Naive thymus-derived CD4-positive, alpha-beta T cell (primary cell): ENCODE data around the gene FUT2. TPM values are rescaled to one million over a fixed set of nuclear protein-coding genes. Genes with fewer than 3 reads are reported as not detected.

Experiments used
- ATAC-seq: fragments of 150-1000 bp; cut with Tn5 transposase; 2 replicates; pipeline ENCODE4 v1.10.0; 2021; ENCODE audit warnings: mild to moderate bottlenecking, moderate library complexity
- CTCF ChIA-PET: fragments of 350-600 bp; sonication (Branson Sonifier 250); formaldehyde crosslinking; loops from one replicate; lab custom pipeline; 2021; ENCODE audit warnings: antibody characterized with exemption; lab: Charles Lee
- POLR2A ChIA-PET: fragments of 350-600 bp; sonication (Branson Sonifier 250); formaldehyde crosslinking; loops from one replicate; lab custom pipeline; 2021; ENCODE audit warnings: antibody characterized with exemption, inconsistent platforms; lab: Charles Lee
- DNase-seq, 9 donors: peaks; one replicate each; pipeline versions ENCODE4 v3.0.0 to v3.0.0-alpha.2; 2020 to 2022; ENCODE audit warnings: mixed read lengths in 1 of 9
- H3K27ac ChIP-seq: one replicate; pipeline ENCODE4 v1.7.0; 2013; ENCODE audit warnings: mild to moderate bottlenecking, low read depth, low read length, moderate library complexity
- H3K27me3 ChIP-seq, 2 donors: one replicate each; pipeline ENCODE4 v1.7.0; 2013; ENCODE audit warnings: low read length in 2 of 2, mild to moderate bottlenecking in 2 of 2, moderate library complexity in 2 of 2; ENCODE audit not compliant: control insufficient read depth in 2 of 2, insufficient read depth in 2 of 2
- H3K36me3 ChIP-seq, 3 experiments: 1 replicate in 2 of 3; 2 replicates in 1 of 3; pipeline ENCODE4 v1.7.0; 2013; ENCODE audit warnings: low read length in 3 of 3, mild to moderate bottlenecking in 3 of 3, moderate library complexity in 1 of 3; ENCODE audit not compliant: insufficient read depth in 3 of 3, control insufficient read depth in 2 of 3
- H3K4me1 ChIP-seq, 2 donors: one replicate each; pipeline ENCODE4 v1.7.0; 2013; ENCODE audit warnings: low read length in 2 of 2, mild to moderate bottlenecking in 2 of 2, moderate library complexity in 1 of 2; ENCODE audit not compliant: control insufficient read depth in 2 of 2, insufficient read depth in 2 of 2
- H3K4me3 ChIP-seq: 2 replicates; pipeline ENCODE4 v1.7.0; 2013; ENCODE audit warnings: mild to moderate bottlenecking, low read length
- H3K9me3 ChIP-seq, 3 experiments: 1 replicate in 2 of 3; 2 replicates in 1 of 3; pipeline ENCODE4 v1.7.0; 2013; ENCODE audit warnings: low read length in 3 of 3; ENCODE audit not compliant: control insufficient read depth in 2 of 3
- H3K27ac Mint-ChIP-seq, 9 donors: one replicate each; pipeline ENCODE4 v1.8.0; 2020 to 2022; ENCODE audit warnings: mixed read lengths in 9 of 9, mild to moderate bottlenecking in 8 of 9, moderate library complexity in 5 of 9, inconsistent platforms in 2 of 9
- H3K27me3 Mint-ChIP-seq, 5 donors: one replicate each; pipeline ENCODE4 v1.8.0; 2021 to 2022; ENCODE audit warnings: mixed read lengths in 5 of 5, mild to moderate bottlenecking in 1 of 5
- H3K36me3 Mint-ChIP-seq, 5 donors: one replicate each; pipeline ENCODE4 v1.8.0; 2020 to 2022; ENCODE audit warnings: mixed read lengths in 5 of 5, mild to moderate bottlenecking in 3 of 5, inconsistent platforms in 1 of 5
- H3K4me1 Mint-ChIP-seq, 7 donors: one replicate each; pipeline ENCODE4 v1.8.0; 2020 to 2022; ENCODE audit warnings: mixed read lengths in 7 of 7, mild to moderate bottlenecking in 3 of 7, inconsistent platforms in 1 of 7
- H3K4me3 Mint-ChIP-seq, 10 donors: one replicate each; pipeline ENCODE4 v1.8.0; 2020 to 2022; ENCODE audit warnings: mild to moderate bottlenecking in 10 of 10, mixed read lengths in 10 of 10, moderate library complexity in 6 of 10, inconsistent platforms in 2 of 10
- H3K9me3 Mint-ChIP-seq, 11 donors: one replicate each; pipeline ENCODE4 v1.8.0; 2020 to 2022; ENCODE audit warnings: mixed read lengths in 11 of 11, mild to moderate bottlenecking in 4 of 11, inconsistent platforms in 1 of 11, moderate library complexity in 1 of 11
- intact Hi-C, 2 donors: fragments of 100-400 bp; cut with micrococcal nuclease; formaldehyde crosslinking; loops; one replicate each; pipeline ENCODE4 v1.15.1; 2023
- polyA plus RNA-seq, 2 donors: library from polyadenylated mRNA; unstranded; fragments of 300-500 nt; fragmentation: Illumina TruSeq; gene quantifications; one replicate each; pipeline ENCODE4 v1.2.3, GENCODE V29; 2021
- total RNA-seq, 6 experiments: library from RNA in 5 of 6; stranded (reverse) in 5 of 6; gene quantifications; 1 replicate in 5 of 6; 2 replicates in 1 of 6; pipeline ENCODE4 v1.2.3 and lab custom pipeline; 2021 to 2026

FUT2 gene
- total and polyA plus RNA-seq, 7 experiments from 2014 or later = 0.09 to 0.78 TPM; not detected in 5

DNA sequence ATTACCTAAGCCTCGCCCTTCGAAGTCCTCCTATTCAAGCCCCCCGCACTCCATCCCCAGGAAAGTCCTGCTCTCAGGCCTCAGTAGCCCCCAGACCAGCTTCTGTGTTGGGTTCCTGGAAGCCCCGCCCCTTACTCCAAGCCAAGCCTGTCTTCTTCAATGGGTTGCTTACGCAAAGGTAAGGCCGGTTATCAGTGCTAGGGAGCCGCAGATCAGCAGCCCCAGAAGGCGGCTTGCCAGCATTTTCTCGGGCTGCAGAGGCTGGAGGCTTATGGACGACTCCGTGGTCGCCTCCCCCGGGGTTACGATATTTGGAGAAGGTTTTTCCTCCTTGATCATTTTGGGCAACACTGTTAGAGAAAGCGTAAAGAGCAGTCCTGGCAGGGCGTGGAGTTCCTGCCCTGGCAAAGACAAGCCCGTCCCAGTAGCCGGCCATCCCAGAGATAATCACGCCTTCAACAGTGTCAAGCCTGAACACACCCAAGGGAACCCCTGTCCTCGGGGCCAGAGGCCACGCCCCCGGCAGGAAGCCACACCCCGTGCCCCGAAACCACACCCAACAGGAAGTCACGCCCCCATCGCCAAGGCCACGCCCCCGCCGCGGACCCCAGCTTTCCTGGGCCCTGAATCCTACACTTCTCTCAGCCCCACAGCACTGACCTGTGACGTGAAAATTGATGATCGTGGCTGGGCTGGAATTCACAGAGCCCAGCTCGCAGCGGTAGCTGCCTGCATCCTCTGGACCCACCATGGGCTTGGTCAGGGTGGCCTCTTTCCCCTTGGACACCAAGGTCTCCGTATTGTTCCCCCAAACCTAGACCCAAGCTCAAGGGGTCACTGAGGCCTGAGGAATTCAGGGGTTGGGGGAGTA, 45.6 kb downstream of the FUT2 start:
- Histone ChIP-seq H3K36me3 (no peaks in the 10 kb centered on the region), H3K27me3 (peaks cover 0 to 2% of the 10 kb centered on the region in 2 donors), H3K4me1 (peaks cover 4 to 26% of the 10 kb centered on the region in 2 donors), H3K4me3 (no peak overlapping the region), H3K27ac (no peak overlapping the region), H3K9me3 (no peaks in the 10 kb centered on the region)
- peak in 1 of 9 donors; percentile 62 for DNase-seq
- H3K36me3 Mint-ChIP-seq = no peaks in the 10 kb centered on the region
- peak overlapping the region in 1 of 9 donors; percentile 43 for H3K27ac Mint-ChIP-seq
- intact Hi-C loops = no loop called here
- ChIA-PET POLR2A (no interaction called here), CTCF (no interaction called here)
- H3K27me3 Mint-ChIP-seq = peaks cover 5 to 25% (median 5%) of the 10 kb centered on the region in 5 donors
- H3K4me3 Mint-ChIP-seq = peak overlapping the region in 9 of 10 donors; percentile 5 to 81 (median 42)
- peaks cover 11 to 31% (median 25%) of the 10 kb centered on the region in 7 donors for H3K4me1 Mint-ChIP-seq
- H3K9me3 Mint-ChIP-seq = peaks cover 0 to 4% (median 0%) of the 10 kb centered on the region in 11 donors
- no peak for ATAC-seq

DNA sequence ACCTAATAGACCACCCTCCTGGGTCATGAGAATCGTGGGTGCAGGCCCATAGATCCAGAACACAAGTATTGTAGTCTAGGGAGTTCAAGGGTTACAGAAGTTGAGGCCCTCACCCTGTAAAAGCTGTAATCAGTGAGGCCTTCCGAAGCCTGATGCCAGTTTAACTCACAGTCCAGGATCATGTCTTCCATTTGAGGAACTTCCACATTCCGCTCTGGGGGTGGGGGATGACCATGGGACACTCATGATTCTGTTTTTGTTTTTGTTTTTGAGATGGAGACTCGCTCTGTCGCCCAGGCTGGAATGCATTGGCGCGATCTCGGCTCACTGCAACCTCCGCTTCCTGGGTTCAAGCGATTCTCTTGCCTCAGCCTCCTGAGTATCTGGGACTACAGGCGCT, 46.3 kb downstream of the FUT2 start:
- intact Hi-C loops = no loop called here

GRCh38 chr19:48745208-48745995, 49.6 kb downstream of the FUT2 start:
- Mint-ChIP-seq H3K36me3 (no peaks in the 10 kb centered on the region), H3K9me3 (peaks cover 0 to 3% (median 0%) of the 10 kb centered on the region in 11 donors), H3K4me3 (peak overlapping the region in 1 of 10 donors; percentile 33), H3K27me3 (peaks cover 6 to 16% (median 7%) of the 10 kb centered on the region in 5 donors), H3K27ac (no peak overlapping the region), H3K4me1 (peaks cover 9 to 34% (median 15%) of the 10 kb centered on the region in 7 donors)
- intact Hi-C loops = no loop called here
- peak in 8 of 9 donors; percentile 38 to 70 (median 57) for DNase-seq
- Histone ChIP-seq H3K27ac (no peak overlapping the region), H3K9me3 (no peaks in the 10 kb centered on the region), H3K4me3 (no peak overlapping the region), H3K36me3 (no peaks in the 10 kb centered on the region), H3K4me1 (peaks cover 5 to 12% of the 10 kb centered on the region in 2 donors), H3K27me3 (peaks cover 0 to 2% of the 10 kb centered on the region in 2 donors)
- ChIA-PET CTCF (interaction anchor here (0.6 kb wide), 1 partner anchor 43 kb away, joined by 3 read pairs; no protein-coding TSS in a partner anchor), POLR2A (interaction anchor here (0.8 kb wide), 1 partner anchor 55 kb away, joined by 4 read pairs; no protein-coding TSS in a partner anchor)
- ATAC-seq = peak; percentile 85

More for the DNA sequence above, 46.3 kb downstream of the FUT2 start:
- no peaks in the 10 kb centered on the region for H3K9me3 ChIP-seq
- ChIA-PET CTCF (no interaction called here), POLR2A (no interaction called here)
- no peak overlapping the region for H3K27ac Mint-ChIP-seq
- H3K27me3 Mint-ChIP-seq = peaks cover 6 to 25% (median 7%) of the 10 kb centered on the region in 5 donors
- H3K4me3 Mint-ChIP-seq = no peak overlapping the region
- H3K36me3 Mint-ChIP-seq = no peaks in the 10 kb centered on the region
- no peak for DNase-seq
- no peak overlapping the region for H3K4me3 ChIP-seq
- peaks cover 0 to 2% of the 10 kb centered on the region in 2 donors for H3K27me3 ChIP-seq
- peaks cover 9 to 26% of the 10 kb centered on the region in 2 donors for H3K4me1 ChIP-seq
- H3K36me3 ChIP-seq = no peaks in the 10 kb centered on the region
- ATAC-seq = no peak
- no peak overlapping the region for H3K27ac ChIP-seq
- peaks cover 0 to 4% (median 0%) of the 10 kb centered on the region in 11 donors for H3K9me3 Mint-ChIP-seq
- peaks cover 12 to 36% (median 26%) of the 10 kb centered on the region in 7 donors for H3K4me1 Mint-ChIP-seq

GRCh38 chr19:48746110-48746509, 50.3 kb downstream of the FUT2 start:
- no peak for DNase-seq
- intact Hi-C loops = no loop called here

GRCh38 chr19:48746738-48747575, 51.2 kb downstream of the FUT2 start, which contains the start of gene IZUMO1:
Gene IZUMO1 (minus strand): TSS chr19:48746909. CDS start chr19:48745859, 1,050 bp downstream.
- ChIA-PET CTCF (interaction anchor here (0.5 to 0.7 kb wide), 4 partner anchors 31 to 394 kb away, joined by 3 to 5 read pairs (median 3); no protein-coding TSS in a partner anchor), POLR2A (interaction anchor here (0.9 to 1.4 kb wide), 2 partner anchors 22 to 72 kb away, joined by 3 to 4 read pairs; no protein-coding TSS in a partner anchor)
- DNase-seq (peak in 8 of 9 donors; percentile 31 to 65 (median 49)), ATAC-seq (peak; percentile 85)
- Mint-ChIP-seq H3K36me3 (no peaks in the 10 kb centered on the region), H3K4me3 (peak within 1 kb of the TSS in 4 of 10 donors; percentile 16 to 55 (median 41)), H3K9me3 (peaks cover 0 to 3% (median 0%) of the 10 kb centered on the region in 11 donors), H3K27ac (peak within 1 kb of the TSS in 3 of 9 donors; percentile 51 to 61 (median 53)), H3K4me1 (peaks cover 5 to 33% (median 11%) of the 10 kb centered on the region in 7 donors), H3K27me3 (peaks cover 6 to 19% (median 12%) of the 10 kb centered on the region in 5 donors)
- Histone ChIP-seq H3K27ac (no peak within 1 kb of the TSS), H3K4me3 (no peak within 1 kb of the TSS), H3K36me3 (no peaks in the 10 kb centered on the region), H3K27me3 (peaks cover 0 to 2% of the 10 kb centered on the region in 2 donors), H3K9me3 (no peaks in the 10 kb centered on the region), H3K4me1 (peaks cover under 1 to 5% of the 10 kb centered on the region in 2 donors)
- intact Hi-C loops = no loop called here

More at GRCh38 chr19:48746110-48746509, 50.3 kb downstream of the FUT2 start:
- CTCF ChIA-PET = interaction anchor here (0.5 kb wide), 1 partner anchor 395 kb away, joined by 3 read pairs; no protein-coding TSS in a partner anchor
- peaks cover 0 to 2% of the 10 kb centered on the region in 2 donors for H3K27me3 ChIP-seq
- no peaks in the 10 kb centered on the region for H3K9me3 ChIP-seq
- Mint-ChIP-seq H3K4me3 (peak overlapping the region in 2 of 10 donors; percentile 2 to 27), H3K27me3 (peaks cover 6 to 15% (median 8%) of the 10 kb centered on the region in 5 donors), H3K4me1 (peaks cover 9 to 32% (median 12%) of the 10 kb centered on the region in 7 donors), H3K27ac (peak overlapping the region in 2 of 9 donors; percentile 53 to 61), H3K9me3 (peaks cover 0 to 3% (median 0%) of the 10 kb centered on the region in 11 donors), H3K36me3 (no peaks in the 10 kb centered on the region)
- H3K27ac ChIP-seq = no peak overlapping the region
- H3K36me3 ChIP-seq = no peaks in the 10 kb centered on the region
- no peak for ATAC-seq
- H3K4me3 ChIP-seq = no peak overlapping the region
- H3K4me1 ChIP-seq = peaks cover 5 to 7% of the 10 kb centered on the region in 2 donors
- POLR2A ChIA-PET = no interaction called here
